ENCODE results near the gene SET. TPM values are rescaled to one million over a fixed set of nuclear protein-coding genes. Genes with fewer than 3 reads are reported as not detected.
A peak's percentile ranks its signal among the peaks of the same experiment; 100 is the strongest.

SET gene
- total RNA-seq, 1 experiment from 2014 or later: 1,009 TPM

DNA sequence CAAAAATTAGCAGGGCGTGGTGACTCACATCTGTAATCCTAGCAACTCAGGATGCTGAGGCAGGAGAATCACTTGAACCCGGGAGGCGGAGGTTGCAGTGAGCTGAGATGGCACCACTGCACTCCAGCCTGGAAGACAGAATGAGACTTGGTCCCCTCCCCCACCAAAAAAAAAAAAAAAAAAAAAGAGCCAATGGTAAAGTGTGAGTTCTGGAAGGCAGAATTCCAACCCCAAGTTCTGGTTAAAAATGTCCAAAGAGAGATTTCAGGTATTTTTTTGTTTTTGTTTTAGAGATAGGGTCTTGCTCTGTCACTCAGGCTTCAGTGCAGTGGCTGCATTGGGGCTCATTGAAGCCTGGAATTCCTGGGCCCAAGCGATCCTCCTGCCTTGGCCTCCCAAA, 1.6 kb upstream of the SET start:
- no TSS peak for BruUV-seq (replicated peaks)
- no peak for DNase-seq (ENCODE audit: low spot score)
- H3K4me1 ChIP-seq (ENCODE audit: insufficient read depth, low read length, poor library complexity, severe bottlenecking): peaks cover 29% of the 10 kb centered on the region
- no peak overlapping the region for H3K27ac ChIP-seq (ENCODE audit: low read depth, low read length, poor library complexity, severe bottlenecking)
- ChIA-PET CTCF (no interaction called here), POLR2A (ENCODE audit: low non-redundant PET) (no interaction called here)
- no peak for TF ChIP-seq EZH2 (IDR thresholded peaks at IDR 0.05; ENCODE audit: borderline replicate concordance, low read depth, low read length, poor library complexity, severe bottlenecking)
- TF ChIP-seq, protein P1, sequence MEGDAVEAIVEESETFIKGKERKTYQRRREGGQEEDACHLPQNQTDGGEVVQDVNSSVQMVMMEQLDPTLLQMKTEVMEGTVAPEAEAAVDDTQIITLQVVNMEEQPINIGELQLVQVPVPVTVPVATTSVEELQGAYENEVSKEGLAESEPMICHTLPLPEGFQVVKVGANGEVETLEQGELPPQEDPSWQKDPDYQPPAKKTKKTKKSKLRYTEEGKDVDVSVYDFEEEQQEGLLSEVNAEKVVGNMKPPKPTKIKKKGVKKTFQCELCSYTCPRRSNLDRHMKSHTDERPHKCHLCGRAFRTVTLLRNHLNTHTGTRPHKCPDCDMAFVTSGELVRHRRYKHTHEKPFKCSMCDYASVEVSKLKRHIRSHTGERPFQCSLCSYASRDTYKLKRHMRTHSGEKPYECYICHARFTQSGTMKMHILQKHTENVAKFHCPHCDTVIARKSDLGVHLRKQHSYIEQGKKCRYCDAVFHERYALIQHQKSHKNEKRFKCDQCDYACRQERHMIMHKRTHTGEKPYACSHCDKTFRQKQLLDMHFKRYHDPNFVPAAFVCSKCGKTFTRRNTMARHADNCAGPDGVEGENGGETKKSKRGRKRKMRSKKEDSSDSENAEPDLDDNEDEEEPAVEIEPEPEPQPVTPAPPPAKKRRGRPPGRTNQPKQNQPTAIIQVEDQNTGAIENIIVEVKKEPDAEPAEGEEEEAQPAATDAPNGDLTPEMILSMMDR (conservative IDR thresholded peaks at IDR 0.05; ENCODE audit: low read depth, low read length): no peak
- no peaks in the 10 kb centered on the region for H3K27me3 ChIP-seq (replicated peaks; ENCODE audit: insufficient read depth, low read depth, low read length, poor library complexity)
- H3K36me3 ChIP-seq (ENCODE audit: insufficient read depth, low read length, poor library complexity, severe bottlenecking): peaks cover 17% of the 10 kb centered on the region
- intact Hi-C loops (cut with micrococcal nuclease; ENCODE audit: unreplicated experiment): loop anchor here (5.0 kb wide), 1 partner anchor 135 kb away; the partner anchor contains the start of gene SPTAN1
- H3K9me3 ChIP-seq (ENCODE audit: low read depth, low read length, poor library complexity, severe bottlenecking): no peaks in the 10 kb centered on the region
- H3K4me3 ChIP-seq (ENCODE audit: low read depth, low read length, poor library complexity, severe bottlenecking): no peak overlapping the region

DNA sequence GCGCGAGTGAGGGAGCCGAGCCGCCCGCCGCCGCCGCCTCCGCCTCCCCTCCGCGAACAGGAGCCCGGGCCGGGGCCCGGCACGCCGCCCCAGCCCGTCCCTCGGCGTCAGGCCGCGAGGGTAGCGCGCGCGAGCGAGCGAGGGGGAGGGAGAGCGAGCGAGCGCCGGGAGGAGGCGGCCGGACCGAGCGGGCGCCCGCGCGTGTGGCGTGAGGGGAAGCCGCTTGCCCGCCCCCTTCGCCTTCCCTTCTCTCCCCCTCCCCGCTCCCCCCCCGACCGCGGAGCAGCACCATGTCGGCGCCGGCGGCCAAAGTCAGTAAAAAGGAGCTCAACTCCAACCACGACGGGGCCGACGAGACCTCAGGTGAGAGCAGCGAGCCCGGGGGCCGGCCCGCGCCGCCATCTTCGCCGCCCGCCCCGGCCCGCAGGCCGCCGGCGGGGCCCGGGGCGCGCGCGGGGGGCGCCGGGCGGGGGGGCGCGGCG, 312 bp downstream of the SET start:
- H3K9me3 ChIP-seq (ENCODE audit: low read depth, low read length, poor library complexity, severe bottlenecking): no peaks in the 10 kb centered on the region
- peak overlapping the region; percentile 95 for H3K27ac ChIP-seq (ENCODE audit: low read depth, low read length, poor library complexity, severe bottlenecking)
- POLR2A ChIA-PET (ENCODE audit: low non-redundant PET): interaction anchor here (0.6 kb wide), 1 partner anchor 8 kb away, joined by 3 read pairs; no protein-coding TSS in a partner anchor
- no peak for DNase-seq (ENCODE audit: low spot score)
- H3K27me3 ChIP-seq (replicated peaks; ENCODE audit: insufficient read depth, low read depth, low read length, poor library complexity): no peaks in the 10 kb centered on the region
- intact Hi-C loops (cut with micrococcal nuclease; ENCODE audit: unreplicated experiment): loop anchor here (5.0 kb wide), 1 partner anchor 137 kb away; the partner anchor contains the start of gene SPTAN1
- no TSS peak for BruUV-seq (replicated peaks)
- CTCF ChIA-PET: interaction anchor here (0.7 kb wide), 1 partner anchor 48 kb away, joined by 5 read pairs; no protein-coding TSS in a partner anchor
- TF ChIP-seq, protein P1 (conservative IDR thresholded peaks at IDR 0.05; ENCODE audit: low read depth, low read length): no peak
- TF ChIP-seq EZH2 (IDR thresholded peaks at IDR 0.05; ENCODE audit: borderline replicate concordance, low read depth, low read length, poor library complexity, severe bottlenecking): no peak
- H3K36me3 ChIP-seq (ENCODE audit: insufficient read depth, low read length, poor library complexity, severe bottlenecking): peaks cover 36% of the 10 kb centered on the region
- H3K4me1 ChIP-seq (ENCODE audit: insufficient read depth, low read length, poor library complexity, severe bottlenecking): peaks cover 28% of the 10 kb centered on the region
- H3K4me3 ChIP-seq (ENCODE audit: low read depth, low read length, poor library complexity, severe bottlenecking): peak overlapping the region; percentile 93

DNA sequence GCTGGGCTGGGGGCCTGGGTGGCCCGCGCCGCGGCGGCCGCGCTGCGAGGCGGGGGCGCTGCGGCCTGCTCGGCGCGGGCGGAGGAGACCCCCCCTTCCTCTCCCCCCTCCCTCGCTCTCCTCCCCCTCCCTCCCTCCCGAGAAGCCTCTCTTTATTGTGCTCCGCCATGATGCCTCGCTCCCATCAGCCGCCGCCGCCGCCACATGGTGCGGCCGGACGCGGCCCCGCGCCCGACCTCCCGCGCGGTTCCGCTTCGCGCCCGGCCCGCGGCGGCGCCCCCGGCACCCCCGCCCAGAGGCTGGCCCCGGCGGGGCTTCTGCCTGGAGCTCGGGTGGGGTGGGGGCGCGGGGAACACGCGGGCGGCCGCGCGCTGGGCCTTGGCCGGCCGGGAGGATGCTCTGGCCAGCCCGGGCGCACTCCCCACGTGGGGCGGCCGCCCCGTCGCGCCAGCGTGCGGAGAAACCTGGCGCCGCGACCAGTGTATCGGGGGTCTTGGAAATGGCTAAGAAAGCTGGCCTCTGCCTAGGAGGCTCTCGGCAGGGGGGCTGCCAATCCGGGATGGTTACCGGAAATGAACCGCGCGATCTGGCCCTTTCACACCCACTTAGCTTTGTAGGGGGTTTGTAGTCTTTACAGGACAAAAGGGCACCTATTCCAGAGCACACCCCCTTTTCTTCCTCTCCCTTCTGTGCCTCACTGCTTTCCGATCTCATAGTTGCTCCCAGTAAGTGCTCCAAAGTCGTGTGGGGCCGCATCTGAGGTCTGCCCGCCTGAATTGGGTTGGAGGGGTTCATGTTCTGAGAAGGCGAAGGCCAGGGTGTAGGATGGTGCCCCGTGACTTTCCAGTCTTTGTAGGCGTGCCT, 1.0 kb downstream of the SET start:
- H3K9me3 ChIP-seq (ENCODE audit: low read depth, low read length, poor library complexity, severe bottlenecking): no peaks in the 10 kb centered on the region
- peak; percentile 78 for DNase-seq (ENCODE audit: low spot score)
- no TSS peak for BruUV-seq (replicated peaks)
- intact Hi-C loops (cut with micrococcal nuclease; ENCODE audit: unreplicated experiment): loop anchor here (5.0 kb wide), 1 partner anchor 138 kb away; the partner anchor contains the start of gene SPTAN1
- peak overlapping the region; percentile 91 for H3K27ac ChIP-seq (ENCODE audit: low read depth, low read length, poor library complexity, severe bottlenecking)
- H3K4me3 ChIP-seq (ENCODE audit: low read depth, low read length, poor library complexity, severe bottlenecking): peak overlapping the region; percentile 93
- peaks cover 21% of the 10 kb centered on the region for H3K4me1 ChIP-seq (ENCODE audit: insufficient read depth, low read length, poor library complexity, severe bottlenecking)
- POLR2A ChIA-PET (ENCODE audit: low non-redundant PET): interaction anchor here (0.6 kb wide), 1 partner anchor 7 kb away, joined by 3 read pairs; no protein-coding TSS in a partner anchor
- no peaks in the 10 kb centered on the region for H3K27me3 ChIP-seq (replicated peaks; ENCODE audit: insufficient read depth, low read depth, low read length, poor library complexity)
- no peak for TF ChIP-seq EZH2 (IDR thresholded peaks at IDR 0.05; ENCODE audit: borderline replicate concordance, low read depth, low read length, poor library complexity, severe bottlenecking)
- TF ChIP-seq, protein P1 (conservative IDR thresholded peaks at IDR 0.05; ENCODE audit: low read depth, low read length): no peak
- CTCF ChIA-PET: no interaction called here
- peaks cover 39% of the 10 kb centered on the region for H3K36me3 ChIP-seq (ENCODE audit: insufficient read depth, low read length, poor library complexity, severe bottlenecking)

All from A673 (cell line).